Endothelial cell of umbilical vein (primary cell): Measurements from ENCODE around the gene SLC25A44. TPM values are rescaled to one million over a fixed set of nuclear protein-coding genes. Genes with fewer than 3 reads are reported as not detected.

Source experiments
- BruUV-seq: library from RNA; stranded (reverse); fragments of 400-500 nt; replicated peaks from 2 replicates; lab custom pipeline; 2021; lab: Mats Ljungman, UMichigan
- CTCF ChIA-PET: fragments of 300-600, 350-600 bp; sonication (Branson Sonifier 250); formaldehyde crosslinking; loops from one replicate; lab custom pipeline; 2021; ENCODE audit warnings: antibody characterized with exemption, inconsistent platforms; lab: Charles Lee
- POLR2A ChIA-PET: fragments of 300-600, 350-600 bp; sonication (Branson Sonifier 250); formaldehyde crosslinking; loops from one replicate; lab custom pipeline; 2021; ENCODE audit warnings: antibody characterized with exemption, inconsistent platforms; lab: Charles Lee
- DNase-seq: peaks from one replicate; pipeline ENCODE4 v3.0.0-alpha.2; 2011; ENCODE audit warnings: low read depth, low spot score
- FAIRE-seq: peaks from 2 replicates; lab custom pipeline; 2011; peaks lifted over from hg19 to GRCh38; lab: Jason Lieb, UNC
- H2AFZ ChIP-seq: 2 replicates; pipeline ENCODE4 v1.6.0; 2012; ENCODE audit warnings: low read depth, low read length, control low read depth, inconsistent platforms
- H3K27ac ChIP-seq: 2 replicates; pipeline ENCODE4 v1.5.1; 2011; ENCODE audit warnings: low read depth, mild to moderate bottlenecking, control low read depth, low read length, moderate library complexity; ENCODE audit not compliant: insufficient read depth
- H3K27me3 ChIP-seq, 2 experiments: 2 replicates each; pipeline versions ENCODE4 v1.6.0 to v1.6.1; 2011; ENCODE audit warnings: low read length in 2 of 2, mixed read lengths in 1 of 2; ENCODE audit not compliant: control insufficient read depth in 2 of 2, insufficient read depth in 2 of 2
- H3K36me3 ChIP-seq, 2 experiments: 2 replicates in 1 of 2; 3 replicates in 1 of 2; pipeline ENCODE4 v1.5.1; 2011; ENCODE audit warnings: low read length in 2 of 2, mild to moderate bottlenecking in 1 of 2, moderate library complexity in 1 of 2; ENCODE audit not compliant: control insufficient read depth in 2 of 2, insufficient read depth in 2 of 2; ENCODE audit errors: extremely low read depth in 1 of 2
- H3K4me1 ChIP-seq: 3 replicates; pipeline ENCODE4 v1.5.1; 2011; ENCODE audit warnings: mild to moderate bottlenecking, low read length; ENCODE audit not compliant: control insufficient read depth, insufficient read depth; ENCODE audit errors: extremely low read depth
- H3K4me2 ChIP-seq: 2 replicates; pipeline ENCODE4 v1.6.1; 2011; ENCODE audit warnings: low read length, control low read depth, mixed read lengths; ENCODE audit not compliant: insufficient read depth
- H3K4me3 ChIP-seq, 3 experiments: fragments of 200-600 bp in 1 of 3; sonication (generic), shearing (Covaris generic) in 1 of 3; replicated peaks in 1 of 3; 2 replicates each; pipeline ENCODE4 v1.5.1; 2011 to 2016; ENCODE audit warnings: control low read depth in 3 of 3, low read length in 3 of 3, mild to moderate bottlenecking in 2 of 3, inconsistent platforms in 1 of 3, low read depth in 1 of 3, moderate library complexity in 1 of 3; ENCODE audit not compliant: insufficient read depth in 1 of 3
- H3K79me2 ChIP-seq: 2 replicates; pipeline ENCODE4 v1.6.0; 2012; ENCODE audit warnings: low read length, inconsistent platforms; ENCODE audit not compliant: control insufficient read depth, insufficient read depth
- H3K9ac ChIP-seq: replicated peaks from 2 replicates; pipeline ENCODE3; 2011; ENCODE audit warnings: low read length, control low read depth; ENCODE audit not compliant: insufficient read depth; ENCODE audit errors: extremely low read depth
- H3K9me1 ChIP-seq: replicated peaks from 3 replicates; pipeline ENCODE4 v1.6.0; 2011; ENCODE audit warnings: mild to moderate bottlenecking, low read length; ENCODE audit not compliant: control insufficient read depth, insufficient read depth; ENCODE audit errors: extremely low read depth
- H3K9me3 ChIP-seq: replicated peaks from 2 replicates; pipeline ENCODE4 v1.5.1; 2012; ENCODE audit warnings: low read length, inconsistent platforms; ENCODE audit not compliant: control insufficient read depth, insufficient read depth
- H4K20me1 ChIP-seq: replicated peaks from 2 replicates; pipeline ENCODE3; 2011; ENCODE audit warnings: mild to moderate bottlenecking, low read length; ENCODE audit not compliant: control insufficient read depth, insufficient read depth; ENCODE audit errors: extremely low read depth
- EZH2 ChIP-seq: IDR thresholded peaks from 2 replicates; pipeline ENCODE4 v1.6.1; 2012; ENCODE audit warnings: borderline replicate concordance, low read depth, mild to moderate bottlenecking, moderate library complexity, low read length, inconsistent platforms; ENCODE audit not compliant: severe bottlenecking
- JUN ChIP-seq: IDR thresholded peaks from 2 replicates; pipeline ENCODE4 v1.6.1; 2011; ENCODE audit warnings: borderline replicate concordance, low read depth; ENCODE audit not compliant: insufficient read length, insufficient read depth
- MAX ChIP-seq: IDR thresholded peaks from 2 replicates; pipeline ENCODE4 v1.6.1; 2011; ENCODE audit not compliant: insufficient read depth, insufficient read length
- POLR2A ChIP-seq: IDR thresholded peaks from 2 replicates; pipeline ENCODE4 v1.6.1; 2012; ENCODE audit warnings: low read depth, mild to moderate bottlenecking, control low read depth, low read length
- POLR2AphosphoS5 ChIP-seq: IDR thresholded peaks from 2 replicates; pipeline ENCODE4 v1.6.1; 2012; ENCODE audit warnings: low read depth, mild to moderate bottlenecking, control low read depth, low read length, moderate library complexity; ENCODE audit not compliant: insufficient read depth
- dilution Hi-C: fragments of 300-500 bp; cut with MboI; formaldehyde crosslinking; loops from one replicate; pipeline ENCODE4 v1.15.0; 2019; ENCODE audit warnings: low sequenced_read_pairs; ENCODE audit not compliant: extremely low pct_ligation_motif_present
- intact Hi-C: fragments of 100-400 bp; cut with micrococcal nuclease; formaldehyde crosslinking; loops from one replicate; pipeline ENCODE4 v1.10.0; 2022
- polyA plus RNA-seq, 4 experiments: library from polyadenylated mRNA; depleted of rRNA in 3 of 4; stranded (reverse) in 3 of 4; unstranded in 1 of 4; fragments of >200 nt; gene quantifications; 2 replicates each; pipeline versions ENCODE4 v1.2.1 to v1.2.3, GENCODE V29; 2011 to 2012; ENCODE audit warnings: missing spikeins in 1 of 4
- total RNA-seq: library from RNA; stranded (reverse); gene quantifications from 2 replicates; pipeline ENCODE4 v1.2.3, GENCODE V29; 2021

SLC25A44 gene
- total and polyA plus RNA-seq, 2 donors (not counting 3 experiments of a cell fraction or from before 2014, with no cell fraction given), result 24.0 to 30.6 TPM

DNA sequence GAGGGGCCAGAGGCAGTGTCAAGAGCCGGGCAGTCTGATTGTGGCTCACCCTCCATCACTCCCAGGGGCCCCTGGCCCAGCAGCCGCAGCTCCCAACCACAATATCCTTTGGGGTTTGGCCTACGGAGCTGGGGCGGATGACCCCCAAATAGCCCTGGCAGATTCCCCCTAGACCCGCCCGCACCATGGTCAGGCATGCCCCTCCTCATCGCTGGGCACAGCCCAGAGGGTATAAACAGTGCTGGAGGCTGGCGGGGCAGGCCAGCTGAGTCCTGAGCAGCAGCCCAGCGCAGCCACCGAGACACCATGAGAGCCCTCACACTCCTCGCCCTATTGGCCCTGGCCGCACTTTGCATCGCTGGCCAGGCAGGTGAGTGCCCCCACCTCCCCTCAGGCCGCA, 48.0 kb downstream of the SLC25A44 start, which contains the start of gene BGLAP:
Gene BGLAP, plus strand, starts transcription at position 259 of the 400 bp plus-strand sequence. Its CDS starts 48 bp downstream, at position 307.
- POLR2A ChIA-PET, result no interaction called here
- CTCF ChIA-PET, result interaction anchor here (1.5 kb wide), 1 partner anchor 17 kb away, joined by 7 read pairs; no protein-coding TSS in a partner anchor
- no peak within 1 kb of the TSS for H3K4me2 ChIP-seq
- no peaks in the 10 kb centered on the region for H3K9me3 ChIP-seq
- peaks cover 6% of the 10 kb centered on the region for H3K4me1 ChIP-seq
- H3K27ac ChIP-seq, result no peak within 1 kb of the TSS
- H4K20me1 ChIP-seq, result no peaks in the 10 kb centered on the region
- no peaks in the 10 kb centered on the region for H3K79me2 ChIP-seq
- H3K36me3 ChIP-seq, result peaks cover 0 to 9% of the 10 kb centered on the region in 2 experiments
- no peak within 1 kb of the TSS for H3K9ac ChIP-seq
- H3K27me3 ChIP-seq, result peaks cover 0 to 4% of the 10 kb centered on the region in 2 experiments
- dilution Hi-C loops, result no loop called here
- intact Hi-C loops, result no loop called here
- no peak within 1 kb of the TSS for H2AFZ ChIP-seq
- no peaks in the 10 kb centered on the region for H3K9me1 ChIP-seq
- no TSS peak for BruUV-seq
- TF ChIP-seq MAX, result no peak
- no peak for TF ChIP-seq EZH2
- TF ChIP-seq POLR2A, result no peak
- no peak for TF ChIP-seq JUN
- no peak within 1 kb of the TSS for H3K4me3 ChIP-seq
- DNase-seq, result no peak
- no peak for FAIRE-seq

- no peak for FAIRE-seq
- POLR2A ChIA-PET, result no interaction called here
- TF ChIP-seq MAX (no peak), POLR2AphosphoS5 (no peak)
- H3K36me3 ChIP-seq, result peaks cover 0 to 8% of the 10 kb centered on the region in 2 experiments
- H2AFZ ChIP-seq, result no peak overlapping the region
- H3K4me3 ChIP-seq, result no peak overlapping the region
- intact Hi-C loops (no loop called here), dilution Hi-C loops (no loop called here)
- H3K9ac ChIP-seq, result no peak overlapping the region
- no peak for DNase-seq
- no peaks in the 10 kb centered on the region for H4K20me1 ChIP-seq
- H3K9me1 ChIP-seq, result no peaks in the 10 kb centered on the region
- CTCF ChIA-PET, result no interaction called here
- no peaks in the 10 kb centered on the region for H3K9me3 ChIP-seq
- H3K27me3 ChIP-seq, result peaks cover 0 to 4% of the 10 kb centered on the region in 2 experiments
- peaks cover 6% of the 10 kb centered on the region for H3K4me1 ChIP-seq
- H3K27ac ChIP-seq, result no peak overlapping the region
- no peaks in the 10 kb centered on the region for H3K79me2 ChIP-seq
- no peak overlapping the region for H3K4me2 ChIP-seq
- no TSS peak for BruUV-seq
Observed at GRCh38 chr1:156242738-156243137, 48.8 kb downstream of the SLC25A44 start.
